ENCODE measurements around the gene EIF4E2. TPM values are rescaled to one million over a fixed set of nuclear protein-coding genes. Genes with fewer than 3 reads are reported as not detected.

Gene EIF4E2
- total RNA-seq, 1 donor from 2014 or later = 112 TPM

DNA sequence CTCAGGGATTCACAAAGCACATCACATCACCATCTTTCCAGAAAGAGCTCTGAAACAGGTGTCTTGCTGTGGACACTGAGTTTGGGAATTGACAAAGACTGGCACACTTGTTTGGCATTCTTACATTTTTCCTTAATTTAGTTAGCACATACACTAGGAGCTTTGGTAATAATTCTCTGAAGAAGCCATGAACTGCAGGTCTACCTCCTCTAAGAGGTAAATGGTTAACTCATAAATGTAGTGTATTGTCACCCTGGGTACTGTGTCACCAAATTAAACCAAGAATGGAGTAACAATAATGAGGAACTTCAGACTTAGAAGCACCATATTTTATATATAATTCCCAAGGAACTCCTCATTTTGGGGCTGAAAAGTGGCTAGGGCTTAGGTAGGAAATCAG is 22.6 kb downstream of the EIF4E2 start:
- Histone ChIP-seq H3K9me3 (ENCODE audit: insufficient read depth, low read depth, low read length) (no peaks in the 10 kb centered on the region), H3K79me2 (ENCODE audit: insufficient read depth, low read length) (no peaks in the 10 kb centered on the region), H4K20me1 (ENCODE audit: insufficient read depth, low read length) (peaks cover 14% of the 10 kb centered on the region), H3K9ac (ENCODE audit: low read length) (no peak overlapping the region), H3K27me3 (ENCODE audit: insufficient read depth, low read length) (no peaks in the 10 kb centered on the region), H2AFZ (ENCODE audit: low read depth, low read length) (no peak overlapping the region), H3K36me3 (ENCODE audit: insufficient read depth, low read length) (peaks cover 26% of the 10 kb centered on the region), H3K4me2 (ENCODE audit: low read length) (no peak overlapping the region), H3K4me1 (ENCODE audit: insufficient read depth, low read length) (peaks cover 20% of the 10 kb centered on the region), H3K4me3 (ENCODE audit: insufficient read depth, low read depth, low read length) (no peak overlapping the region), H3K27ac (ENCODE audit: low read depth, low read length) (no peak overlapping the region)
- Mint-ChIP-seq H3K9me3 (ENCODE audit: unreplicated experiment) (no peaks in the 10 kb centered on the region), H3K27ac (ENCODE audit: unreplicated experiment) (no peak overlapping the region), H3K4me3 (ENCODE audit: unreplicated experiment) (no peak overlapping the region), H3K36me3 (ENCODE audit: low read depth, unreplicated experiment) (peaks cover 26% of the 10 kb centered on the region), H3K27me3 (ENCODE audit: low read depth, unreplicated experiment) (no peaks in the 10 kb centered on the region), H3K4me1 (ENCODE audit: low read depth, unreplicated experiment) (peaks cover 37% of the 10 kb centered on the region)
- DNase-seq (ENCODE audit: low read depth) = no peak
- no peak for FAIRE-seq
- no peak for TF ChIP-seq EZH2 (IDR thresholded peaks at IDR 0.05; ENCODE audit: insufficient read depth, low read length)
- TF ChIP-seq, protein P1, sequence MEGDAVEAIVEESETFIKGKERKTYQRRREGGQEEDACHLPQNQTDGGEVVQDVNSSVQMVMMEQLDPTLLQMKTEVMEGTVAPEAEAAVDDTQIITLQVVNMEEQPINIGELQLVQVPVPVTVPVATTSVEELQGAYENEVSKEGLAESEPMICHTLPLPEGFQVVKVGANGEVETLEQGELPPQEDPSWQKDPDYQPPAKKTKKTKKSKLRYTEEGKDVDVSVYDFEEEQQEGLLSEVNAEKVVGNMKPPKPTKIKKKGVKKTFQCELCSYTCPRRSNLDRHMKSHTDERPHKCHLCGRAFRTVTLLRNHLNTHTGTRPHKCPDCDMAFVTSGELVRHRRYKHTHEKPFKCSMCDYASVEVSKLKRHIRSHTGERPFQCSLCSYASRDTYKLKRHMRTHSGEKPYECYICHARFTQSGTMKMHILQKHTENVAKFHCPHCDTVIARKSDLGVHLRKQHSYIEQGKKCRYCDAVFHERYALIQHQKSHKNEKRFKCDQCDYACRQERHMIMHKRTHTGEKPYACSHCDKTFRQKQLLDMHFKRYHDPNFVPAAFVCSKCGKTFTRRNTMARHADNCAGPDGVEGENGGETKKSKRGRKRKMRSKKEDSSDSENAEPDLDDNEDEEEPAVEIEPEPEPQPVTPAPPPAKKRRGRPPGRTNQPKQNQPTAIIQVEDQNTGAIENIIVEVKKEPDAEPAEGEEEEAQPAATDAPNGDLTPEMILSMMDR (IDR thresholded peaks at IDR 0.05; ENCODE audit: insufficient read depth, low read depth, low read length) = no peak

DNA sequence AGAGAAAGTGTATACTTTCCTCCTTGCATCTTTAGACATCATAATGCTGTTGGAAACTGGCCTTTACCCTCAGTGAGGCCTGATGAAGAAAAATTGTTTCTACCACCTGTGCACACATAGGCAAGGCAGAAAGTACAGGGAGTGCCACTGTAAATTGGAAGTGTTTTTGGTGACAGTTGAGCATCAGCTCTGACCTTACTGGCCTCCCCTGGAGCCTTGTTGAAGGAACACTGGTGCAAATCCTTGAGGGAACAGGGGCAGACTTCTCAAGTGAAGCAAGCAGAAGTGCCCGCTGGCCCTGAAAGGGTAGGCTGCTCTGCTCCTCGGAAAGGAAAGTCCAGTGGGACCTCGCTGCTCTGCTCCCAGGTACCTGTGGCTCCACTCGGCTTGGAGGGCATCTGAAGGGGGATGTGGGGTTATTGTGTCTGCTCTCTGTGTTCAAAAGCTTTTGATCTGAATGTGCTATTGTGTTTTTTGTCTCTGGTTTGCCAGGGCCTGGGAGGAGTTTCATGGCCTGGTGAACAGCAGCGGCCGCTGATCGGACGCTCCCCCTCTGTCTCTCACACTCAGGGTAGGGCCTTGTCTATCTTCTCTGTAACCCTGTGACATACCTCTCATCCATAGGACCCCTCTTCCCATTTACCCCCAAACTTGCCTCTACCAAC is 23.4 kb downstream of the EIF4E2 start:
- H3K4me3 ChIP-seq (ENCODE audit: insufficient read depth, low read depth, low read length) = no peak overlapping the region
- peak overlapping the region; percentile 6 for H3K27ac ChIP-seq (ENCODE audit: low read depth, low read length)
- H2AFZ ChIP-seq (ENCODE audit: low read depth, low read length) = no peak overlapping the region
- peaks cover 14% of the 10 kb centered on the region for H3K4me1 ChIP-seq (ENCODE audit: insufficient read depth, low read length)
- no peaks in the 10 kb centered on the region for H3K27me3 Mint-ChIP-seq (ENCODE audit: low read depth, unreplicated experiment)
- peaks cover 21% of the 10 kb centered on the region for H3K36me3 ChIP-seq (ENCODE audit: insufficient read depth, low read length)
- DNase-seq (ENCODE audit: low read depth) = no peak
- H3K9ac ChIP-seq (ENCODE audit: low read length) = no peak overlapping the region
- no peak for FAIRE-seq
- H3K4me1 Mint-ChIP-seq (ENCODE audit: low read depth, unreplicated experiment) = peaks cover 30% of the 10 kb centered on the region
- peak overlapping the region; percentile 75 for H3K27ac Mint-ChIP-seq (ENCODE audit: unreplicated experiment)
- peaks cover 22% of the 10 kb centered on the region for H3K36me3 Mint-ChIP-seq (ENCODE audit: low read depth, unreplicated experiment)
- TF ChIP-seq, protein P1 (IDR thresholded peaks at IDR 0.05; ENCODE audit: insufficient read depth, low read depth, low read length) = no peak
- TF ChIP-seq EZH2 (IDR thresholded peaks at IDR 0.05; ENCODE audit: insufficient read depth, low read length) = no peak
- H4K20me1 ChIP-seq (ENCODE audit: insufficient read depth, low read length) = peaks cover 14% of the 10 kb centered on the region
- H3K27me3 ChIP-seq (ENCODE audit: insufficient read depth, low read length) = no peaks in the 10 kb centered on the region
- H3K9me3 ChIP-seq (ENCODE audit: insufficient read depth, low read depth, low read length) = no peaks in the 10 kb centered on the region
- H3K79me2 ChIP-seq (ENCODE audit: insufficient read depth, low read length) = no peaks in the 10 kb centered on the region
- H3K4me3 Mint-ChIP-seq (ENCODE audit: unreplicated experiment) = no peak overlapping the region
- no peaks in the 10 kb centered on the region for H3K9me3 Mint-ChIP-seq (ENCODE audit: unreplicated experiment)
- H3K4me2 ChIP-seq (ENCODE audit: low read length) = no peak overlapping the region

DNA sequence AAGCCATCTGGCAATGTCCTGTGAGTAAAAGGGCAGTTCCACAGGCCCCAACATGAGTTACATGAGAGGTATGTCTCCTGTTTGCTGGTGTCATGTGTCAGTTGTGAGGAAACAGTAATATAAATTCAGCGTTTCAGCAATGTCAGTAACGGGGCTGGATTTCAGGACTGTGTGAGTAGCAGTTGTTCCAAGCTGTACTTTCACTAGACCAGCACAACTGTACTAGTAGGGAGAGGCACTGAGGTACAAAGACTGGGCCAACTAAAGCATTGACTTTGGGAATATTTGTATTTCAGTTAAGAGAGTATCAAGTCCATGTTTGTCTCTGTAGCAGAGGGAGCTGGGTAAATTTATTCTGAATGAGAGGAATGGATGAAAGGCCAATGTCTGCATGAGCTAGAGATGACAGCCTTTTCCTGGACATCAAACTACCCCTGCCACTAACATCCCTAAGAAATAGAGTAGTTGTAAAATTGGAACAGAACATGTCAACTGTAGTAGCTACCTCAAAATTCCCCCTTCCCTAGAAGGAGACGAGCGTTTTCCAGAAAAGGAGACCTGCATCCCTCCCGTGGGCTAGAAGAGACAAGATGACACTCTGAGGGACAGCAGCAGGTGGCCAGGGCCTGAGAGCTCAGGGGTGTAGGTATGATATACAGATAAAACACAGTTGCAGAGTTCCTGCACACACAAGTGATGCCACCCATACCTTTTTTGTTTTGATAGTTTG is 24.4 kb downstream of the EIF4E2 start:
- H3K9me3 ChIP-seq (ENCODE audit: insufficient read depth, low read depth, low read length) = no peaks in the 10 kb centered on the region
- DNase-seq (ENCODE audit: low read depth) (no peak), FAIRE-seq (no peak)
- H2AFZ ChIP-seq (ENCODE audit: low read depth, low read length) = no peak overlapping the region
- TF ChIP-seq, protein P1 (IDR thresholded peaks at IDR 0.05; ENCODE audit: insufficient read depth, low read depth, low read length) = no peak
- no peak for TF ChIP-seq EZH2 (IDR thresholded peaks at IDR 0.05; ENCODE audit: insufficient read depth, low read length)
- H3K9me3 Mint-ChIP-seq (ENCODE audit: unreplicated experiment) = no peaks in the 10 kb centered on the region
- peaks cover 29% of the 10 kb centered on the region for H3K4me1 Mint-ChIP-seq (ENCODE audit: low read depth, unreplicated experiment)
- peak overlapping the region; percentile 74 for H3K27ac Mint-ChIP-seq (ENCODE audit: unreplicated experiment)
- peaks cover 12% of the 10 kb centered on the region for H3K36me3 ChIP-seq (ENCODE audit: insufficient read depth, low read length)
- no peaks in the 10 kb centered on the region for H3K27me3 Mint-ChIP-seq (ENCODE audit: low read depth, unreplicated experiment)
- no peaks in the 10 kb centered on the region for H3K79me2 ChIP-seq (ENCODE audit: insufficient read depth, low read length)
- H3K27ac ChIP-seq (ENCODE audit: low read depth, low read length) = no peak overlapping the region
- H4K20me1 ChIP-seq (ENCODE audit: insufficient read depth, low read length) = peaks cover 9% of the 10 kb centered on the region
- H3K4me3 ChIP-seq (ENCODE audit: insufficient read depth, low read depth, low read length) = no peak overlapping the region
- no peaks in the 10 kb centered on the region for H3K27me3 ChIP-seq (ENCODE audit: insufficient read depth, low read length)
- no peak overlapping the region for H3K9ac ChIP-seq (ENCODE audit: low read length)
- no peak overlapping the region for H3K4me3 Mint-ChIP-seq (ENCODE audit: unreplicated experiment)
- peaks cover 14% of the 10 kb centered on the region for H3K4me1 ChIP-seq (ENCODE audit: insufficient read depth, low read length)
- no peak overlapping the region for H3K4me2 ChIP-seq (ENCODE audit: low read length)
- peaks cover 19% of the 10 kb centered on the region for H3K36me3 Mint-ChIP-seq (ENCODE audit: low read depth, unreplicated experiment)

Measured in astrocyte (in vitro differentiated cells and primary cell).